Kidney epithelial cell (primary cell): ENCODE data around the gene NUP210. TPM values are rescaled to one million over a fixed set of nuclear protein-coding genes. Genes with fewer than 3 reads are reported as not detected.

Experiments used
- DNase-seq: peaks from one replicate; pipeline ENCODE4 v3.0.0-alpha.2; 2010; ENCODE audit warnings: low read depth
- H3K27me3 ChIP-seq: 2 replicates; pipeline ENCODE4 v1.6.0; 2011; ENCODE audit warnings: low read length; ENCODE audit not compliant: control insufficient read depth, insufficient read depth
- H3K36me3 ChIP-seq: 2 replicates; pipeline ENCODE4 v1.5.1; 2011; ENCODE audit warnings: low read length; ENCODE audit not compliant: control insufficient read depth, insufficient read depth
- H3K4me3 ChIP-seq: 2 replicates; pipeline ENCODE4 v1.5.1; 2011; ENCODE audit warnings: low read depth, mild to moderate bottlenecking, control low read depth, low read length
- total RNA-seq: library from RNA; depleted of rRNA; stranded (reverse); fragments of >200 nt; gene quantifications from 2 replicates; pipeline ENCODE4 v1.2.3, GENCODE V29; 2015
- TF ChIP-seq, protein P1 (sequence below): IDR thresholded peaks from 2 replicates; pipeline ENCODE4 v1.5.1; 2011; ENCODE audit warnings: mild to moderate bottlenecking, moderate library complexity, low read length, control low read depth, inconsistent platforms; ENCODE audit not compliant: insufficient read depth, poor library complexity, severe bottlenecking

Gene NUP210
- total RNA-seq, 1 donor from 2014 or later, result 36.2 TPM

DNA sequence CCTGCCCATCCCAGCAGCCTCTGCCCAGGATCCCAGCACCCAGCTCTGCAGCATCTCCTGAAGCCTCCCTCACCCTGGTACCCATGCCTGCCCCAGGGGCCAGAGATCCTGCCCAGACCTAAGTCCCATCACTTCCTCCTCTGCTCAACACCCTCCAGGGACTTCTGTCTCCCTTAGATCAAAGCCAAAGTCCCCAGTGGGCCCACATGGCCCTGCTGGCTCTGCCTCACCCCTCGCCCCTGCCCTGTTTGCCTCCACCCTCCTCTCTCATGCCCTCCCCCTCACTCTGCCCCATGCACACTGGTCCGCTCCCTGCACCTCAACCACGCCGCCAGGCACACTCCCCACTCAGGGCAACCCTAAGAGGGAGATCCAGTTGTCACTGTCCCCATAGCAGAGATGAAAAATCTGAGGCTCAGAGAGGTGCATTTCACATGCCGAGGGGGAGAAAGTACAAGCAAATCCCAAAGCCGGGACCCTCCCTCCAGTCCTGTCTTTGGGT, 146.5 kb downstream of the NUP210 start:
- TF ChIP-seq, protein P1, sequence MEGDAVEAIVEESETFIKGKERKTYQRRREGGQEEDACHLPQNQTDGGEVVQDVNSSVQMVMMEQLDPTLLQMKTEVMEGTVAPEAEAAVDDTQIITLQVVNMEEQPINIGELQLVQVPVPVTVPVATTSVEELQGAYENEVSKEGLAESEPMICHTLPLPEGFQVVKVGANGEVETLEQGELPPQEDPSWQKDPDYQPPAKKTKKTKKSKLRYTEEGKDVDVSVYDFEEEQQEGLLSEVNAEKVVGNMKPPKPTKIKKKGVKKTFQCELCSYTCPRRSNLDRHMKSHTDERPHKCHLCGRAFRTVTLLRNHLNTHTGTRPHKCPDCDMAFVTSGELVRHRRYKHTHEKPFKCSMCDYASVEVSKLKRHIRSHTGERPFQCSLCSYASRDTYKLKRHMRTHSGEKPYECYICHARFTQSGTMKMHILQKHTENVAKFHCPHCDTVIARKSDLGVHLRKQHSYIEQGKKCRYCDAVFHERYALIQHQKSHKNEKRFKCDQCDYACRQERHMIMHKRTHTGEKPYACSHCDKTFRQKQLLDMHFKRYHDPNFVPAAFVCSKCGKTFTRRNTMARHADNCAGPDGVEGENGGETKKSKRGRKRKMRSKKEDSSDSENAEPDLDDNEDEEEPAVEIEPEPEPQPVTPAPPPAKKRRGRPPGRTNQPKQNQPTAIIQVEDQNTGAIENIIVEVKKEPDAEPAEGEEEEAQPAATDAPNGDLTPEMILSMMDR, result no peak
- H3K36me3 ChIP-seq, result no peaks in the 10 kb centered on the region
- H3K27me3 ChIP-seq, result peaks cover 30% of the 10 kb centered on the region
- DNase-seq, result no peak
- H3K4me3 ChIP-seq, result no peak overlapping the region

DNA sequence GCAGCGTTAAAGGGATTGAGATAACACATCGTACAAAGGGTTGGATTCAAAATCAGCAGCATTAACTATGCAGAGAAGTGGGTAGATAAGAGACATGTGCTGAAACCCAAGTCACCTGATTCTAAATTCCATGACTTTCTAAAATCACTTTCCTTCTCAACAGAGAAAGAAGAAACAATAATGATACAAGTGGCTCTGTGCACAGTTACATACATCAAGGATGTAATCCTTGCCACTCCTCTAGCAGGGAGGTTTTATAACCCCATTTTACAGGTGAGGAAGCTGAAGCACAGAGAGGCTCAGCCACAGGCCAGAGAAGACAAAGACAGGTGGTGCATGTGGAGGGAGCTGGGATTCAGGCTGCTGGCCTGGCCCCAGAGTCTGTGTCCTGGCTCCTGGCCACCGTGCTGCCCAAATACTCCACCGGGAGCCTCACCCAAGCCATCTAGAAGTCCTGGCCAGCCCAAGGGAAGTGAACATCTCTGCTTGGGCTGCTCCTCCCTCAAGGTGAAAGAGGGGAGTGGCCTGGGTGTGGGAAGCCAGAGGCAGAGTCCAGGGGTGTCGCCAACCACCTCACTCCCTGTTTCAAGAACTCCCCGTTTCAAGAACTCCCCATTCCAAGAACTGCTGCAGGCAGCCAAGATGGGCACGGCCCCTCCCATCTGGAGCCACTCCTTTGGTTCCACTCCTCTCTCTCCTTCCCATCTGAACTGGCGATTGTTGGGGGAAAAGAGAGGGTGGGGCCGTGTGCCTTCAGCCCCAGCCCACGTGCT, 147.1 kb downstream of the NUP210 start:
- H3K36me3 ChIP-seq, result no peaks in the 10 kb centered on the region
- no peak for DNase-seq
- H3K4me3 ChIP-seq, result no peak overlapping the region
- H3K27me3 ChIP-seq, result peaks cover 26% of the 10 kb centered on the region
- TF ChIP-seq, protein P1, result no peak

DNA sequence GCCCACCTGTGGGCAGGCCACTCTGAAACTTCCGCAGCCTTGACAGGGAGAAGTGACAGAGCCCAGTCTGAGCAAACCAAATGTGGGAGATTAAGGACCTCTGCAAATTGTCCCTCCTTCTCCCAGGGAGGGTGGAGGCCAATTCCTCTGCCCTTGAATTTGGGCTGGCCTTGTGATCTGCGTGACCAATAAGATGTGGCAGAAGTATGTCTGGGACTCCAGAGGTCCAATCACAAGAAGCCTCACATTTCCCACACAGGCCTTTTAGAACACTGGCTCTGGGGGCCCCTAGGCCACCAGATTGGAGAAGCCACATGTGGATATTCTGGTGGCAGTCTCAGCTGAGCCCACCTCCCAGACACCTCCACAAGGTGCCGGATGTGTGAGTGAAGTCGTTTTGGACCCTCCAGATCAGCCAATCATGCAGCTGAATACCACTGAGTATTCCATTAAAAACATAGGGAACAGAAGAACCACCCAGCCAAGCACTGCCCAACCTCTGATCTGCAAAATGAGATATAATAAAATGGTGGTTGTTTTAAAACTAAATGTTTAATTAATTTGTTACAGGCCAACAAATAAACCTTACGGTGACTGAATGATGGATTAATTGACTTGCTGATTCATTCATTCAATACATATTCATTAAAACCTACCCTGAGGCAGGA, 150.3 kb downstream of the NUP210 start:
- TF ChIP-seq, protein P1, result no peak
- Histone ChIP-seq H3K36me3 (no peaks in the 10 kb centered on the region), H3K4me3 (no peak overlapping the region), H3K27me3 (peaks cover 9% of the 10 kb centered on the region)
- DNase-seq, result no peak

DNA sequence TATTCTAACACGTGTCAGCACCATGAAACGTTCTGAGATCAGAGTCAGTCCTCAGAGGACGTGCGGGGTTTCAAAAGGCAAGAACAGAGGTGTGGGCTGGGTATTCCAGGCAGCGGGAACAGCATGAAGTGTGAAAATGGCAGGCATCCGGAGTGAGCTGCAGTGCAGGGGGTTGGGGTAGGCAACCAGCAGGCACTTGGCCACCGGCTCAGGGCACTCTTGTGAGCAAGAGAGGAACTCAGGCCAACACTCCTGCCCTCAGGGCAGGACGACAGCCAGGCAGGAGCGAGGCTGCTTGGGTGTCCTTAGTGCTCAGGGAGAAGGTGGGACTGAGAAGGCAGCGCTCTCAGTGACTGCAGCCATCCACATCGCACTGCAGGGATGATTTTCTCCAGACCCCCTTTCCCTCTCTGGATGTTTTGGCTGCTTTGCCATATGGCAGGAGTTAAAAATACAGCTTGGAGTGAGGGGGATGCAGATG, 151.1 kb downstream of the NUP210 start:
- no peak for DNase-seq
- H3K36me3 ChIP-seq, result no peaks in the 10 kb centered on the region
- H3K4me3 ChIP-seq, result no peak overlapping the region
- peaks cover 5% of the 10 kb centered on the region for H3K27me3 ChIP-seq
- TF ChIP-seq, protein P1, result no peak

DNA sequence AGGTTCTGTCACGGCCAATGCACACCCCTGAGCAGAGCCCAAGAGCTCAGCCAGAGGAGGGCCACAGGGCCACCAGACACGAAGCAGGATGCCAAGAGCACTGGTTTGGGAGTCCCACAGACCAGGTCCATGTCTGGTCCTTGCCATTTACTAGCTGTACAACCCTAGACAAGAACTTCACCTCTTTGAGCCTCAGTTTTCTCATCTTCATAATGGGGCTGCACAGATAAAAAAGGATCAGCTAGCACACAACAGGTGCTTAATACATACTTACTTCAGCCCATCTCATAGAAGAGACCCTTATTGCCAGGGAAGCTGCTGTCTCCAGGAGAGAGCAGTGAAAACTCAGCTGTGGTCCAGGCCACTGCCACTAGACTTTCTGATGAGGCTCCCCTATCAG, 152.0 kb downstream of the NUP210 start:
- no peak for DNase-seq
- TF ChIP-seq, protein P1, result no peak
- H3K36me3 ChIP-seq, result no peaks in the 10 kb centered on the region
- H3K27me3 ChIP-seq, result no peaks in the 10 kb centered on the region
- no peak overlapping the region for H3K4me3 ChIP-seq
